Nucleus accumbens (tissue), 56 donors: ENCODE data around the gene SP4.

ENCODE experiments used
- DNase-seq, 56 donors: peaks; one replicate each; lab custom pipeline; 2025; lab: John Stamatoyannopoulos, UW

The SP4 gene

GRCh38 chr7:21430575-21430954 lies 2.7 kb downstream of the SP4 start:
- no peak for DNase-seq

- no peak for DNase-seq
These were observed 15.4 kb downstream of the SP4 start for GRCh38 chr7:21443149-21443841.

GRCh38 chr7:21448974-21449373 lies 21.1 kb downstream of the SP4 start:
- DNase-seq = no peak

- no peak for DNase-seq
These were observed 22.2 kb downstream of the SP4 start for GRCh38 chr7:21450076-21450475.

GRCh38 chr7:21450941-21451340 lies 23.1 kb downstream of the SP4 start:
- DNase-seq = no peak

GRCh38 chr7:21454182-21454581 lies 26.3 kb downstream of the SP4 start:
- DNase-seq = no peak

- DNase-seq = no peak
These were observed 27.0 kb downstream of the SP4 start for GRCh38 chr7:21454906-21455305.

- DNase-seq = no peak
These were observed 33.4 kb downstream of the SP4 start for GRCh38 chr7:21461282-21461681.

GRCh38 chr7:21462081-21462480 lies 34.2 kb downstream of the SP4 start:
- no peak for DNase-seq

GRCh38 chr7:21463524-21463923 lies 35.6 kb downstream of the SP4 start:
- DNase-seq = no peak

- DNase-seq = no peak
These were observed 41.1 kb downstream of the SP4 start for GRCh38 chr7:21468969-21469368.

GRCh38 chr7:21469894-21470293 lies 42.0 kb downstream of the SP4 start:
- DNase-seq = no peak

- DNase-seq = no peak
These were observed 44.1 kb downstream of the SP4 start for GRCh38 chr7:21472029-21472428.

GRCh38 chr7:21476429-21476828 lies 48.5 kb downstream of the SP4 start:
- DNase-seq = no peak

GRCh38 chr7:21480693-21481403 lies 53.0 kb downstream of the SP4 start:
- no peak for DNase-seq

- no peak for DNase-seq
These were observed 58.6 kb downstream of the SP4 start for GRCh38 chr7:21486511-21486910.

- no peak for DNase-seq
These were observed 67.8 kb downstream of the SP4 start for GRCh38 chr7:21495731-21496130.

GRCh38 chr7:21497072-21497471 lies 69.2 kb downstream of the SP4 start:
- no peak for DNase-seq

GRCh38 chr7:21500117-21500832 lies 72.4 kb downstream of the SP4 start:
- no peak for DNase-seq

- DNase-seq = no peak
These were observed 76.1 kb downstream of the SP4 start for GRCh38 chr7:21504021-21504420.

GRCh38 chr7:21507627-21508343 lies 79.9 kb downstream of the SP4 start:
- DNase-seq = peak in 30 of 56 donors; percentile 0 to 54 (median 8)
